HFFc6 (cell line): ENCODE measurements around the gene SPATA6L. TPM values are rescaled to one million over a fixed set of nuclear protein-coding genes. Genes with fewer than 3 reads are reported as not detected.

Source experiments
- DNase-seq: peaks from one replicate; pipeline ENCODE4 v3.0.0-alpha.2; 2018
- H3K27ac Mint-ChIP-seq: 2 replicates; pipeline ENCODE4 v1.8.0; 2020; ENCODE audit warnings: mild to moderate bottlenecking, mixed read lengths
- H3K27me3 Mint-ChIP-seq: 2 replicates; pipeline ENCODE4 v1.8.0; 2021; ENCODE audit warnings: mild to moderate bottlenecking, moderate library complexity, mixed read lengths; ENCODE audit not compliant: insufficient read depth
- H3K36me3 Mint-ChIP-seq: 2 replicates; pipeline ENCODE4 v1.8.0; 2021; ENCODE audit warnings: low read depth, mixed read lengths
- H3K4me1 Mint-ChIP-seq: 2 replicates; pipeline ENCODE4 v1.8.0; 2020; ENCODE audit warnings: low read depth, mixed read lengths
- H3K4me3 Mint-ChIP-seq: 2 replicates; pipeline ENCODE4 v1.8.0; 2020; ENCODE audit warnings: mild to moderate bottlenecking, moderate library complexity, mixed read lengths
- H3K9me3 Mint-ChIP-seq: 2 replicates; pipeline ENCODE4 v1.8.0; 2020; ENCODE audit warnings: mild to moderate bottlenecking, mixed read lengths
- CTCF ChIP-seq: fragments of 200-600 bp; sonication (generic); IDR thresholded peaks from 2 replicates; pipeline ENCODE4 v1.5.0; 2021; ENCODE audit warnings: antibody characterized with exemption, mild to moderate bottlenecking
- total RNA-seq, 6 experiments: library from RNA; stranded (reverse); fragmentation: NEBNext Ultra II Directional; extraction: Animal tissue kit (Norgen Biotek cat#: 25700); gene quantifications; 2 replicates in 1 of 6; 3 replicates in 5 of 6; pipeline ENCODE4 v1.2.3, GENCODE V29; 2021

Gene SPATA6L
- total RNA-seq, 6 experiments from 2014 or later = 0.27 to 0.73 (median 0.54) TPM; not detected in 2

- peak; percentile 95 for DNase-seq
- Mint-ChIP-seq H3K36me3 (no peaks in the 10 kb centered on the region), H3K4me3 (peak overlapping the region; percentile 11; the same call in 1 of the 2 replicates), H3K4me1 (peaks cover 14% of the 10 kb centered on the region), H3K27ac (peak overlapping the region; percentile 50), H3K27me3 (no peaks in the 10 kb centered on the region), H3K9me3 (no peaks in the 10 kb centered on the region)
- TF ChIP-seq CTCF = no peak; the same call in 1 of the 2 replicates
These were observed 8.5 kb upstream of the SPATA6L start for GRCh38 chr9:4674783-4675182.

GRCh38 chr9:4671737-4672136 is 5.5 kb upstream of the SPATA6L start:
- Mint-ChIP-seq H3K9me3 (no peaks in the 10 kb centered on the region), H3K36me3 (no peaks in the 10 kb centered on the region), H3K4me3 (no peak overlapping the region), H3K27me3 (no peaks in the 10 kb centered on the region; the same call in 1 of the 2 replicates), H3K4me1 (peaks cover 15% of the 10 kb centered on the region), H3K27ac (no peak overlapping the region)
- no peak for DNase-seq
- no peak for TF ChIP-seq CTCF

- Mint-ChIP-seq H3K27ac (no peak overlapping the region), H3K27me3 (no peaks in the 10 kb centered on the region; the same call in 1 of the 2 replicates), H3K4me1 (peaks cover 25% of the 10 kb centered on the region), H3K36me3 (no peaks in the 10 kb centered on the region), H3K9me3 (no peaks in the 10 kb centered on the region), H3K4me3 (no peak overlapping the region)
- DNase-seq = no peak
- TF ChIP-seq CTCF = no peak
These were observed 4.3 kb upstream of the SPATA6L start for GRCh38 chr9:4670591-4670990.

- Mint-ChIP-seq H3K9me3 (no peaks in the 10 kb centered on the region), H3K4me3 (no peak overlapping the region), H3K27me3 (no peaks in the 10 kb centered on the region; the same call in 1 of the 2 replicates), H3K27ac (no peak overlapping the region), H3K4me1 (peaks cover 25% of the 10 kb centered on the region), H3K36me3 (no peaks in the 10 kb centered on the region)
- no peak for DNase-seq
- no peak for TF ChIP-seq CTCF
These were observed 3.6 kb upstream of the SPATA6L start for GRCh38 chr9:4669890-4670289.

GRCh38 chr9:4668604-4669003 is 2.3 kb upstream of the SPATA6L start:
- Mint-ChIP-seq H3K4me1 (peaks cover 29% of the 10 kb centered on the region), H3K9me3 (no peaks in the 10 kb centered on the region), H3K36me3 (no peaks in the 10 kb centered on the region), H3K27me3 (no peaks in the 10 kb centered on the region; the same call in 1 of the 2 replicates), H3K27ac (no peak overlapping the region), H3K4me3 (no peak overlapping the region)
- TF ChIP-seq CTCF = no peak
- DNase-seq = no peak

GRCh38 chr9:4667681-4668080 is 1.4 kb upstream of the SPATA6L start:
- TF ChIP-seq CTCF = no peak

More at GRCh38 chr9:4667681-4668080, 1.4 kb upstream of the SPATA6L start:
- no peak overlapping the region for H3K27ac Mint-ChIP-seq
- peaks cover 5% of the 10 kb centered on the region; the same call in 1 of the 2 replicates for H3K36me3 Mint-ChIP-seq
- H3K9me3 Mint-ChIP-seq = no peaks in the 10 kb centered on the region
- H3K27me3 Mint-ChIP-seq = no peaks in the 10 kb centered on the region; the same call in 1 of the 2 replicates
- no peak for DNase-seq
- peaks cover 38% of the 10 kb centered on the region for H3K4me1 Mint-ChIP-seq
- no peak overlapping the region for H3K4me3 Mint-ChIP-seq
